ENCODE data around the gene WWOX. TPM values are rescaled to one million over a fixed set of nuclear protein-coding genes. Genes with fewer than 3 reads are reported as not detected.
A peak's percentile ranks its signal among the peaks of the same experiment; 100 is the strongest.

The WWOX gene
- total RNA-seq, 1 donor from 2014 or later = 12.6 TPM

DNA sequence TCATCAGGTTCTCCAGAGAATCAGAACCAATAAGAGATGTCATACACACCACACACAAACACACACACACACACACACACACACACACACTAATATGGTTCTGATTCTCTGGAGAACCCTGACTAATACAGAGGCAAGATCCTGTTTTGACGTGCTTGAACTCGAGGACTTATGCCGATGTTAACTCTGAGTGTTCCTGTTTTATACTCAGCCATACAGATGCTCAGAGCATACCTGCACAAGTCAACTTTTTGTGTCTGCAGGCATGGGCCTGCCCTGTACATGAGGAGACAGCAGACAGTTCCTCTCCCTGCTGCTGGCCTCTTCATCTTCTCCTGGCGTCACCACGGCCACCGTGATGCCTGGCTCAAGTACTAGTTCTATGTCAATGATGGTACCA, 635.9 kb downstream of the WWOX start:
- TF ChIP-seq, protein P1, sequence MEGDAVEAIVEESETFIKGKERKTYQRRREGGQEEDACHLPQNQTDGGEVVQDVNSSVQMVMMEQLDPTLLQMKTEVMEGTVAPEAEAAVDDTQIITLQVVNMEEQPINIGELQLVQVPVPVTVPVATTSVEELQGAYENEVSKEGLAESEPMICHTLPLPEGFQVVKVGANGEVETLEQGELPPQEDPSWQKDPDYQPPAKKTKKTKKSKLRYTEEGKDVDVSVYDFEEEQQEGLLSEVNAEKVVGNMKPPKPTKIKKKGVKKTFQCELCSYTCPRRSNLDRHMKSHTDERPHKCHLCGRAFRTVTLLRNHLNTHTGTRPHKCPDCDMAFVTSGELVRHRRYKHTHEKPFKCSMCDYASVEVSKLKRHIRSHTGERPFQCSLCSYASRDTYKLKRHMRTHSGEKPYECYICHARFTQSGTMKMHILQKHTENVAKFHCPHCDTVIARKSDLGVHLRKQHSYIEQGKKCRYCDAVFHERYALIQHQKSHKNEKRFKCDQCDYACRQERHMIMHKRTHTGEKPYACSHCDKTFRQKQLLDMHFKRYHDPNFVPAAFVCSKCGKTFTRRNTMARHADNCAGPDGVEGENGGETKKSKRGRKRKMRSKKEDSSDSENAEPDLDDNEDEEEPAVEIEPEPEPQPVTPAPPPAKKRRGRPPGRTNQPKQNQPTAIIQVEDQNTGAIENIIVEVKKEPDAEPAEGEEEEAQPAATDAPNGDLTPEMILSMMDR (IDR thresholded peaks at IDR 0.05; ENCODE audit: insufficient read depth, low read length, severe bottlenecking) = no peak
- FAIRE-seq = no peak
- peak; percentile 96 for DNase-seq (ENCODE audit: low read depth)
- Histone ChIP-seq H3K36me3 (ENCODE audit: control insufficient read depth, insufficient read depth, low read length) (no peaks in the 10 kb centered on the region), H3K27me3 (ENCODE audit: control insufficient read depth, insufficient read depth, low read length) (no peaks in the 10 kb centered on the region), H3K4me3 (ENCODE audit: low read depth, low read length) (no peak overlapping the region)

DNA sequence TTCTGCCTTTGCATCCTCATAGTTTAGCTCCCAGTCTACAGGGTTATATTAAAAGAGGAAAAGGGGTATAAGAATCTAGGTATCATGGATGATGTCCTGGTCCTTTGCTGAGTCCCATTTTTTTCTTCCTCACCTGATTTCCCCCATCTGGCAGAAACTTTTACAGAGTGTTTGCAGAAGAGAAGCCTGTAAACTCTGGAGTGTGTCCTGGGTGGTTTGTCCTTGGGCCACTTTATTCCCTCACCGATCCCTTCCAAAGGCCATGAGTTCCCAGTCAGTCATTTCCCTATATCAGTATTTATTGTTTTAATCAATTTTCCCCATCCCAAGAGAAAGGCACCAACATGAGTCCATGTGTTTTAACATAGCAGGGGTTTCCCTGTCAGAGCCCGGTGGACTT, 638.2 kb downstream of the WWOX start:
- Histone ChIP-seq H3K4me3 (ENCODE audit: low read depth, low read length) (no peak overlapping the region), H3K27me3 (ENCODE audit: control insufficient read depth, insufficient read depth, low read length) (no peaks in the 10 kb centered on the region), H3K36me3 (ENCODE audit: control insufficient read depth, insufficient read depth, low read length) (no peaks in the 10 kb centered on the region)
- FAIRE-seq = no peak
- TF ChIP-seq, protein P1 (IDR thresholded peaks at IDR 0.05; ENCODE audit: insufficient read depth, low read length, severe bottlenecking) = no peak
- DNase-seq (ENCODE audit: low read depth) = no peak

DNA sequence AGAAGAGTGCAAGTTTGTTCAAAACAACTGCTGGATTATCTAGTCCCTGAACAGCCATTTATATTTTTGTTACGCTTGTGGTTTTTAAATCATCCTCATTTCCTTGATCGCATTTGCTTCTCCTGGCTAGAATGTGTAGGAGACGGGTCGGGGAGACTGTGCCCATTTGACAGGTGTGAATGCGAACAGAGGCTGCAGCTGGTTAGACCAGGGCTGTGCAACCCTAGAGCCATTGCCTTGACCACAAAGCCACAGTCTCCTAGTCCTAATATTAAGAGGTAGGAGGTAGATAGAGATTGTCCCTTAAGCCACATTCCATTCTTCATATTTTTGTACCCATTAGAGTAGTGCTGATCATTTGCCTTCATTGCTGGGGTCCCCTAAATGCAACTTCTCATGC, 639.1 kb downstream of the WWOX start:
- no peak overlapping the region for H3K4me3 ChIP-seq (ENCODE audit: low read depth, low read length)
- DNase-seq (ENCODE audit: low read depth) (no peak), FAIRE-seq (no peak)
- H3K36me3 ChIP-seq (ENCODE audit: control insufficient read depth, insufficient read depth, low read length) = no peaks in the 10 kb centered on the region
- H3K27me3 ChIP-seq (ENCODE audit: control insufficient read depth, insufficient read depth, low read length) = no peaks in the 10 kb centered on the region
- TF ChIP-seq, protein P1 (IDR thresholded peaks at IDR 0.05; ENCODE audit: insufficient read depth, low read length, severe bottlenecking) = no peak

DNA sequence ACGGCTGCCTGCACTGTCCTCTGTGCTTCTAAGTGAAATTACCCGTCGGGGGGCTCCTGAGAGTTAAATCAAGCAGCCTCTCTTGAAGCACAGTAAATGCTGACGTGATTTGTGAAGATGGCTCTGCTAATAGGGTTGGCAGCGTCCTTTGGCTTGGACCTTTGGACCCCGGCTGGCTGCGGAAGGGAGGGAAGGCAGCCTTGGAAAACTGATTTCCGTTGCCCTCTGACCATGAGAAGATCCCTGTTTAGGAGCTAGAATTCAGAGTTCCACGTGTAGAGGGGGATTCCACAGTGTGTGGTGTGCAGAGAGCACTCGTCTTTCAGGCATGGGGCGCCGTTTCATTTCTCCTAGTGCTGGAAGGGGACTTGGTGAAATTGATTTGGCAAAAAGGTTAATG, 640.8 kb downstream of the WWOX start:
- DNase-seq (ENCODE audit: low read depth) = no peak
- FAIRE-seq = no peak
- Histone ChIP-seq H3K27me3 (ENCODE audit: control insufficient read depth, insufficient read depth, low read length) (no peaks in the 10 kb centered on the region), H3K36me3 (ENCODE audit: control insufficient read depth, insufficient read depth, low read length) (no peaks in the 10 kb centered on the region), H3K4me3 (ENCODE audit: low read depth, low read length) (no peak overlapping the region)
- TF ChIP-seq, protein P1 (IDR thresholded peaks at IDR 0.05; ENCODE audit: insufficient read depth, low read length, severe bottlenecking) = no peak

DNA sequence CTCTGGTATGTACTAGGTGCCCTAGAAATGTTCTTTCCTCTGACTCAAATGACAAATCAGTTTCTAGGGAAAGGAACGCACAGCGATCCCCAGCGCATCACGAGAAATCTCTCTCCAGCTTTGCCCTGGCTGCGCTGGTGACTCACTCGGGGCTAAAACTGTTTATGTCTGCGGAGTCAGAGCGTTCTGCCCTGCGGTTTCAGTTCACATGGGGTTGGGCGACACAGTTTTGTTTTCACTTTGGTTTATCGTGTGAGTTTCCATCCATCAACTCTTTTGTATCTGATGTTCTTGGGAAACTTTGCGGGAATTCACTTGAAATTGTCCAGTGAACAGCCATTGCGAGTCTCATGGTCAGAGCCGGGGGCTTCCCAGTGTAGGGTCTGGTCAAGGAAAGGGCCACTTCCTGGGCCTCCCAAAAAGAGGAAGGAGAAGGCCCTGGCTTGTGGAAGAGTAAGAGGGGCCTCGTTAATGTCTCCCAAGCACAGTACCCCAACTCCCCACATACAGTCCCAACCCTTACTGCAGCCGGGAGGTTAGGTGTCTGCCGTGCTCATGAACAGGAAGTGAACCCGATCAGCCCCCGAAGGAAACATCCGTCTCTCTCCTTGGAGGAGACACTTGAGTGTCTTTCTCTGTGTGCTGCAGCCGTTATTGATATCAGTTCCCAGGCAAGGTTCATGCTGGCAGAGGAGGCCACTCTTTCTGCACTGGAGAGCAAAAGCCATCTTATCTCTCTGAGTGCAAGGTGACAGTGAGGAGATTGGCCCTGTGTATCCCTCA, 643.2 kb downstream of the WWOX start:
- Histone ChIP-seq H3K27me3 (ENCODE audit: control insufficient read depth, insufficient read depth, low read length) (no peaks in the 10 kb centered on the region), H3K36me3 (ENCODE audit: control insufficient read depth, insufficient read depth, low read length) (no peaks in the 10 kb centered on the region), H3K4me3 (ENCODE audit: low read depth, low read length) (no peak overlapping the region)
- DNase-seq (ENCODE audit: low read depth) (no peak), FAIRE-seq (no peak)
- TF ChIP-seq, protein P1 (IDR thresholded peaks at IDR 0.05; ENCODE audit: insufficient read depth, low read length, severe bottlenecking) = no peak

DNA sequence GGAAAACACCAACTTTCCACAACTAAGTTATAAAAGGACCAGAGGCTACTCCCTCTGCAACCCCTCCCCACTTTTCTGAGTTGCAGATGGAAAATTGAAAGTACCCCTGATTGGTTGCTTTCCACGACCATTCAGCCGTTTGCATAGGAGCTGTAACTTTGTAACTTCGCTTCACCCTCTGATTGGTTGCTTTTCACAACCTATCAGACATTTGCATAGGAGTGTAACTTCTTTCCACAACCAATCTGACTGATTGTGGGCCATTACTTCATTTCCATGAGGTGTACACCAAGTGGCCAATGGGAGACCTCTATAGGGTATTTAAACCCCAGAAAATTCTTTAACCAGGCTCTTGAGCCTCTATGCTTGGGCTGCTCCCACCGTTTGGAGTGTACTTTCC, 644.1 kb downstream of the WWOX start:
- TF ChIP-seq, protein P1 (IDR thresholded peaks at IDR 0.05; ENCODE audit: insufficient read depth, low read length, severe bottlenecking) = no peak
- H3K27me3 ChIP-seq (ENCODE audit: control insufficient read depth, insufficient read depth, low read length) = no peaks in the 10 kb centered on the region
- H3K36me3 ChIP-seq (ENCODE audit: control insufficient read depth, insufficient read depth, low read length) = no peaks in the 10 kb centered on the region
- no peak overlapping the region for H3K4me3 ChIP-seq (ENCODE audit: low read depth, low read length)
- FAIRE-seq (no peak), DNase-seq (ENCODE audit: low read depth) (no peak)

All from bronchial epithelial cell (primary cell).